Epithelial cell of prostate (primary cell): ENCODE data around the gene MMP28.
"Not testable (repeated sequence)": the region's sequence is repeated elsewhere in the genome, so short reads cannot be mapped to it uniquely, and the experiment has no call there.

Experiments
- DNase-seq: peaks from one replicate; pipeline ENCODE4 v3.0.0-alpha.2; 2011; ENCODE audit warnings: low read depth, low spot score
- H3K27ac ChIP-seq: fragments of 450-650 bp; 2 replicates; pipeline ENCODE4 v1.5.1; 2017; ENCODE audit warnings: mild to moderate bottlenecking

Gene MMP28

GRCh38 chr17:35769895-35770486 is 25.4 kb downstream of the MMP28 start:
- DNase-seq, result no peak
- no peak overlapping the region for H3K27ac ChIP-seq

- H3K27ac ChIP-seq, result no peak overlapping the region
- DNase-seq, result no peak
These were observed 26.6 kb downstream of the MMP28 start for GRCh38 chr17:35768797-35769196.

DNA sequence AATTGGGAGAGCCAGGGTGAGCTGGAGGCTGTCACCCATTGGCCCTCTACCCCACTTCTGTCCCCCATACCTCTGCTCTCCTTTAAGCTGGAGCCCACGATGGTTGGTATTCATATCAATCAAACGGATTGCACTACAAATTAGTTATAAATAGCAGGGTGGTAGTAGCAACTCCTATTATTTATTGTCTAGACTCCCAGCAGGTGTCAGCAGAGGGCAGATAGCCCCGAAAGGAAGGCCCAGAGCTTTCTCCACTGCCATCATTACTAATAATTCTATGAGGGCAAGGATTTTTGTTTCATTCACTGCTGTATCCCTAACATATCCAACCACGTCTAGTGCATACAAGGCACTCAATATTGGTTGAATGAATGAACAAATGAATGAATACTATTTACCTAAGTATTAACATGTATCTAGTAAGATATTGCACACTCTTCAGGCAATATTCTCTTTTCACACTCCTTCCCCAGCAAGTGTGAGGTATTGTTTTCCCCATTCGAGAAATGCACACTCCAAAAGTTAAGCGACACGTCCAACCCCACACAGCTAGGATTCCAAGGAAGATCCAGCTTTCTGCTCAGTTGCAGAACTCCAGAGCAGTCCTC is 28.4 kb downstream of the MMP28 start:
- H3K27ac ChIP-seq, result no peak overlapping the region
- no peak for DNase-seq

GRCh38 chr17:35766489-35766877 is 29.0 kb downstream of the MMP28 start:
- DNase-seq, result no peak
- H3K27ac ChIP-seq, result no peak overlapping the region

DNA sequence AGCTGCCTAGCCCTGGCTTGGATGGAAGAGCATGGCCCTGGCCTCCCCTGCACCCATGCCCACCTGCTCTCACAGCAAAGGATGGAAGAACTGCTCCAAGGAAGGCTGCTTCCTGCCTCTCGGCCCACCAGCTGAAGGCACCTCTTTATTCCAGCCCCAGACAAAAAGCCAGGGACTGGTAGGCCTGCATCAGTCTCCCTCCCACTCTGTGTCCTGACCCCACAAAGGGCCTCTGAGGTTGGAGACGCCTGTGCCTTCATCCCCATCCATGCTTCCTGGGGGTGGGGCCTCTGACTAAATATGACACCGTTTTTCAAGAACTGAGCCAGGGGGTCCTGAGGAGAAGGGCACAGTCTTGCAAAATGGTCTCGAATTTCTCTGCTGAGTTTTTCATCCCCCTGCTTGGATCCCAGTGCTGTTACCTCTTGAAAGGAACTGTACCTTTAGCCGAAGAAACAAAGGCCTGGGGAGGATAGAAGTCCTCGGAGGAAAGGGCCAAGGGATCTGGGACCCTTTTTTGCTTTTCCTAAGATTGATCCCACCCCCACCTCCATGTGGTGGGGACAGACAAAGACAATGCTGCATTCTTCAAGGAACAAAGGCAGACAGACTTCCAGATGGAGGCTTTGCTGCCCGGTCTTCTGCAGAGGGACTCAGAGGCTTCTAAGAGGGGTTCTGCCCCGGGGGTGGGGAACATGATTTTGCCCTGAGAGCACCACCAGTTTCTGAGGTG is 29.5 kb downstream of the MMP28 start:
- H3K27ac ChIP-seq, result no peak overlapping the region
- DNase-seq, result no peak

- no peak overlapping the region for H3K27ac ChIP-seq
- DNase-seq, result no peak
These were observed 30.2 kb downstream of the MMP28 start for GRCh38 chr17:35765086-35765710.

DNA sequence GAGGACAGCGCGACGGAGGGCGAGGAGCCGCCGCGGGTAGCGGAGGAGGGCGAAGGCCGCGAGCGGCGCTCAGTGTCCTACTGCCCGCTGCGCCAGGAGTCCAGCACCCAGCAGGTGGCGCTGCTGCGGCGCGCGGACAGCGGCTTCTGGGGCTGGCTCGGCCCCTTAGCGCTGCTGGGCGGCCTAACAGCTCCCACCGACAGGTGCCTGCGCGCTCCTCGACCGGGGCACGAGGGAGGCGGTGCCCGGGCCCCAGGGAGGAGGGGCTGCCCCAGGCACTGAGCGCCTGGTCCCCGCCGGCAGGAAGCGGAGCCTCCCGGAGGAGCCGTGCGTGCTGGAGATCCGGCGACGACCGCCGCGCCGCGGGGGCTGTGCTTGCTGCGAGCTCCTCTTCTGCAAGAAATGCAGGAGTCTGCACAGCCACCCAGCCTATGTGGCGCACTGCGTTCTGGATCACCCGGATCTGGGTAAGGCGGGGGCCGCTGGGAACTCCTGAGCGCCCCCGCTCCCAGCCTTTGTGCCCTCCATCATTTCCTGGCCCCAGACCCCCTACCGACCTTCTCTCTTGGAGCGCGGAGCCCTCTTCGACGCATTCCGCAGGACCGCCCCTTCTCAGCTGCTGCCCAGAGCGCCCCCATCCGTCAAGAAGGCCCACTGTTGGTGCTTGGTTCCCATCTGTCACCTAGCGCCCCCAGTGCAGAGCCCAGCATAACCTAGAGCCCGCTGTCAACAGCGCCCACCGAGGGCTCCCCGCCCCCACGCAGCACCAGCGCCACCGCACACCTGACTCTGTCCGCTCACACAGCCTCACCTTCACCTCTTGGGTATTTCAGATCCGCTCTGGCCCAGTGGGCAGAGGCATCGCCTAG is 31.1 kb downstream of the MMP28 start:
- DNase-seq, result no peak
- no peak overlapping the region for H3K27ac ChIP-seq

DNA sequence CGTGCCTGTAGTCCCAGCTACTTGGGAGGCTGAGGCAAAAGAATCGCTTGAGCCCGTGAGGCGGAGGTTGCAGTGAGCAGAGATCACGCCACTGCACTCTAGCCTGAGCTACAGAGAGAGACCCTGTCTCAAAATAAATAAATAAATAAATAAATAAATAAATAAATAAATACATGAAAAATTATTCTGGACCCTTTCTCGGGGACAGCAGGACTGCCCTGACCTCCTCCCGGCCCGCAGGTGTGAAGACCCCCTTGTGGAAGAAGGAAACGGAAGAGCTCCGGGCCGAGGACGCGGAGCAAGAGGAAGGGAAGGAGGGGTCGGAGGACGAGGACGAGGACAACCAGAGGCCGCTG is 31.7 kb downstream of the MMP28 start:
- H3K27ac ChIP-seq, result no peak overlapping the region
- DNase-seq, result no peak

DNA sequence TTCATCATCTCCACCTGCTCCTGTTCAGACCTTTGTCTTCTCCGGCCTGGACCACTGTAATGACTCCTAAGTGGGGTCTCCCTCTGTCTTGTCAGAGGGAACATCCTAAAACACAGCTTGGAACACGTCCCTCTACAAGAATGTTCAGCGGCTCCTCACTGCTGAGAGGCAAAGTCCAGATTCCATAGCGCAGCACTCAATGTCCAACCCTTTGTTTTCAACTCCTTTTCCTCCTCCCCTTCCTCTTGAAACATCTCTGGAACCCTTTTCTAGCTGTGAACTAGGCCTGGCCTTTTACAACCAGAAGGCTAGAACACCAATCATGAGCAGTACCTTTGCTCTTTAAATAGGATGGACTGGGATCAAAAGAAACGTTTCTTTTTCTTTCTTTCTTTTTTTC is 33.8 kb downstream of the MMP28 start:
- no peak for DNase-seq

DNA sequence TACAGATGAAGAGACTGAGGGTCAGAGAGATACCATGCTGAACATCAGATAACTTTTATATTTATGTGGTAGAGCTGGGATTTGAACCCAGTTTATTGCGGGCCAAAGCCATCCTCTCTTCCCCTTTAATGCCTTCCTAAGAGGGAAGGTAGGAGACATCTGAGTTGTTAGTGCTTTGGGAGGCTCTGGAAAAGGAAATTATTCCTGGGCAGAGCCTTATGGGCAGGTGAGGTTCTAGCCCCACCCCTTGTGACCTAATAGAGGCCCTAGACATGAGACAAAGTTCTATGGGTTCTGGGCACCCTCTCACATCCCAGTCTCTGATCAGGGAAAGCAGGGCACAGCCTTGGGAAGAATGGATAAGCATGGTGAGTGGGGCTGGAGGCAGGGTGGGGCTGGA is 34.9 kb downstream of the MMP28 start, which contains the start of gene C17orf50:
C17orf50 (plus strand) TSS at position 301 of the 400 bp plus-strand sequence; CDS start at position 356, 55 bp downstream.
- no peak for DNase-seq
- no peak within 1 kb of the TSS for H3K27ac ChIP-seq

More for the DNA sequence above, 33.8 kb downstream of the MMP28 start:
- no peak overlapping the region for H3K27ac ChIP-seq

DNA sequence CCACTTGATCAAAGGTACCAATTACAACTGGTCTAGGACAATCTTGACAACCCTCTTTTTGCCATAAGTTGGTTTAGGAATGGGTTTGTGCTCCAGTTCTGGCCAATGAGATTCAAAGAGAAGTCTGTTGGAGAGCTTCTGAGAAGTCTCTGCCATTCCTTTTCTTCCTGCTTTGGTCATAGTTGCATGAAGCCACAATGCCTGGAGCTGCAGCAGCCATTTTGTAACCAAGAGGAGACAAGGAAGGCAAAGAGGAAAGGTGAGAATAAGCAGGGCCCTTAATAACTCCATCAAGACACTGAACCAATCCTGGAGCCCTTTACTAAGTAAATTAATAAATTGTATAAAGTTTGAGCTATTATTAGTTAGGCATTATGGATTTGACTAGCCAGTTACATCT is 38.2 kb downstream of the MMP28 start:
- H3K27ac ChIP-seq, result no peak overlapping the region
- no peak for DNase-seq

DNA sequence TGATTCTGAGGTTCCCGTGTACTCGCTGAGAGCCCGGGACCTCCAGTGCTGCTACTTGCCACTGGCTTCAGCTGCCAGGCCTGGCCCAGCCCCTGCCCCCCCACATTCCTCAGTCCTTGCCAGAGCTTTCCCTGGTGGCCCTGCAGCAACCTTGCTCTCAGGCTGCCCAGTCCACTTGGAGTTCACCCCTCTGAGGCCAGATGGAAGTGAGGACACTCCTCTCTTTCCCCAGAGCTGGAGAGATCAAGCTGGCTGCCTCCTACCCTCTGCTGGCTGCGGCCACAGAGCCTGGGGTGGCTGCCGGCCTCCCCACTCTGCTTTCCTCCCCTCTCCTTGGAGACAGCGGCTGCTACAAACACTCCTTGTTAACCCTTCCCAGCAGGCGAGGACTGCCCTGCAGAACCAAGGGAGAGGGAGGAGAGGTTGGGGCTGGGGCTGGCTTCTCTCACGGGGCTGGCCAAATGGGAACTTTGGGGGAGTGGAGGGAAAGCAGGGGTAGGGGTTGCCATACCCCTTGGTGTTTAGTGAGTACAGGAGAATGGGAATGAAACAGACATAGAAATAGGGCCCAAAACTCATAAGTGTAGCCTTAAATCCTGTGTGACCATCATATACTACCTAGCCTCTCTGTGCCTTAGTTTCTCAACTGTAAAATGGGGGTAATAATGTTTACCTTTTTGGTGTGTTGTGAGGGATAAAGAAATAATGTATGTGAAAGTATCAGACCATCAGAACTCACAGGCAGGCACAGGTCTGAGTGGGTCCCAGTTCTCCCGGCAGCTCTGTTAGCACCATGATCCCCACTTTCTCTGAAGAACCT is 42.3 kb downstream of the MMP28 start, which contains the start of gene GAS2L2:
GAS2L2 (minus strand) TSS at position 295 of the 820 bp plus-strand sequence. CDS start 389 bp downstream, outside the sequence.
- no peak within 1 kb of the TSS for H3K27ac ChIP-seq
- DNase-seq, result no peak

GRCh38 chr17:35752471-35752870 is 43.0 kb downstream of the MMP28 start:
- no peak overlapping the region for H3K27ac ChIP-seq
- no peak for DNase-seq

GRCh38 chr17:35751541-35751940 is 43.9 kb downstream of the MMP28 start:
- not testable (repeated sequence) for H3K27ac ChIP-seq, DNase-seq

DNA sequence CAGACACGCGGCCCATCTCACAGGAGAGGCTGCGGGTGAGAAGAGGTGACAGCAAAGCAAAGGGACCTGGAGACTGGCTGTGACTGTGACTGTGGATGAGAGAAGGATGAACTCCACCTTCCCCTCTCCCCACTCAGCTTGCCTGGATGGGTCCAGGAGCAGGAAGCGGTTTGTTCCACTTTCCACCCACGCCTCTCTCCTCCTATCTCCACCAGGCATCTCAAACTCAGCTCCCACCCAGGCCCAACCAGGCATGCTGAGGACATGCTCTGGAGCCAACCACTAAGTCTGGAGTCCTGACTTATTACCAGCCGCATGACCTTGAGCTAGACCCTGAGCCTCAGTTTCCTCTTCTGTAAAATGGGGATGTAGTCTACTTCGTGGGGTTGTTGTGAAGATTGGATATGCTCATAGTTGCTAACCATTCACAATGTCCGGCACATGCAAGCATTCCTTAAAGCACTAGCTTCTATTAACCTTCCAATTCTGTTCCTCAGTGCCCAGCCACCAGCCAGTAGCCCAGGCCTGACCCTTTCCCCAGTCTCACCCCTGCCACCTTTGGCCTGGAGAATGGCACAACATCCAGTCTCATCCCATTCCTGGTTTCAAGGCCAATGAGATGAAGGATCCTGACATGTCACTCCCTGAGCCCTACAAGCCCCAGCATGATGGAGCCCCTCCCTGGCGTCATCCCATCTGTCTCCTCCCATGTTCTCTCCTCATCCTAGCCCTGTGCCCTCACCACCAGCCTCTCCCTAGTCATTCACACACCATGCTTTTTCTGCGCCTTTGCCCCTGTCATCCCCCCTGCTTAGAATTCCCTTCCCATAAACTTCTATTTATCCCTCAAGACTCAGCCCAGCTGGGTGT is 44.7 kb downstream of the MMP28 start:
- no peak for DNase-seq
- H3K27ac ChIP-seq, result no peak overlapping the region

- DNase-seq, result no peak
- H3K27ac ChIP-seq, result no peak overlapping the region
These were observed 45.7 kb downstream of the MMP28 start for GRCh38 chr17:35749560-35750412.

DNA sequence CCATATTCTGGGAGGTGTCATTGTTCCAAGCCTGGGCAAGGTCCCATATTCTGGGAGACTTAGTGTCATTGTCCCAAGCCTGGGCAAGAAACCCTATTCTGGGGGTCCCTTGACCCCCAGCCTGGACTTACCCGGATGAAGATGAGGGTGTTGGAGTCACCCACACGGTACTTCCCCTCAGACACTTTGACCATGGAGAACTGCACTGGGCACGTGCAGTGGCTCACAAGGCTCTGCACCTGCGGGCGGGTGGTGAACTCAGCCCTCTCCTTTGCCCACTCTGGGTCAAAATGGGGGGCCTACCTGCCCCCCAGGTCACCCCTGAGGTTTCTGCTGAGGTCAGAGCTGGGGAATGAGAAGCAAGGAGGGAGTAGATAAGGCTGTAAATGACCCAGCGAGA is 46.5 kb downstream of the MMP28 start:
- H3K27ac ChIP-seq, result no peak overlapping the region
- DNase-seq, result no peak
